Cortex of kidney (tissue), 1 donor: ENCODE data around the gene ZNF813.

Experiments used
- DNase-seq: peaks from one replicate; lab custom pipeline; 2025; lab: John Stamatoyannopoulos, UW

ZNF813 gene

GRCh38 chr19:53520547-53521372 is 53.2 kb downstream of the ZNF813 start:
- DNase-seq = no peak

GRCh38 chr19:53521373-53522202 is 54.1 kb downstream of the ZNF813 start:
- DNase-seq = no peak

- no peak for DNase-seq
Measured at GRCh38 chr19:53525922-53526321, 58.4 kb downstream of the ZNF813 start.

- DNase-seq = no peak
Measured at GRCh38 chr19:53530622-53531021, 63.1 kb downstream of the ZNF813 start.

- DNase-seq = no peak
Measured at GRCh38 chr19:53531457-53531856, 63.9 kb downstream of the ZNF813 start.

- DNase-seq = no peak
Measured at GRCh38 chr19:53532362-53532761, 64.8 kb downstream of the ZNF813 start.

- DNase-seq = no peak
Measured at GRCh38 chr19:53536225-53536548, 68.7 kb downstream of the ZNF813 start.

- DNase-seq = no peak
Measured at GRCh38 chr19:53537121-53537520, 69.6 kb downstream of the ZNF813 start.

- DNase-seq = no peak
Measured at GRCh38 chr19:53537521-53538377, 70.2 kb downstream of the ZNF813 start, which contains the start of gene ZNF331. TSS of gene ZNF331 (plus strand) at chr19:53538145. CDS start at chr19:53569377, 31,232 bp downstream.

GRCh38 chr19:53538378-53539109 is 71.0 kb downstream of the ZNF813 start:
- no peak for DNase-seq

GRCh38 chr19:53540091-53540490 is 72.6 kb downstream of the ZNF813 start:
- no peak for DNase-seq

- no peak for DNase-seq
Measured at GRCh38 chr19:53541971-53542370, 74.4 kb downstream of the ZNF813 start.

- DNase-seq = no peak
Measured at GRCh38 chr19:53545271-53546065, 77.9 kb downstream of the ZNF813 start.
